ENCODE results near the gene KRTAP15-1.

The KRTAP15-1 gene

DNA sequence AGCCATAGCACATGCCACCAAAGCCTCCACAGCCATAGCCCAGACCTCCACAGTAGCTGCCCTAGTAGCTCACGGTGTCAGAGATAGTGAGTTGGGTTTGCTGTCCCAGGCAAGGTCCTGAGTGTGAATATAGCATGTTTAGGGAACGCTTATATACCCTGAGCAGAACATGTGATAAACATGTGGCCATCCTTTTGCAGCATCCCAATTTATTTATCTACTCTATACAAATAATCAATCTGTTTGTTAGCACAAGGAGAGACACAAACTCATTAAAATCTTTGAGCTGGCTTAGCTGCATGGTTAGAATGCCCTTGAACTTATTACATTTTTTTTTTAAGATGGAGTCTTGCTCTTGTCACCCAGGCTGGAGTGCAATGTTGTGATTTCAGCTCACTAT lies 47.3 kb downstream of the KRTAP15-1 start, which contains the start of gene KRTAP19-2:
KRTAP19-2 (minus strand) TSS at position 101 of the 400 bp plus-strand sequence; CDS start at position 13, 88 bp downstream.
- no peak for DNase-seq (ENCODE audit: low spot score)

All from SK-N-DZ (cell line).